Left hindlimb (tissue), 1 donor: ENCODE measurements around the gene ELOVL1.

Experiments used
- DNase-seq: peaks from one replicate; pipeline ENCODE4 v3.0.0-alpha.2; 2018

Gene ELOVL1

GRCh38 chr1:43322506-43322905 is 45.3 kb downstream of the ELOVL1 start:
- no peak for DNase-seq

- DNase-seq, result no peak
Observed at GRCh38 chr1:43321331-43321891, 46.4 kb downstream of the ELOVL1 start.

- no peak for DNase-seq
Observed at GRCh38 chr1:43319766-43320165, 48.0 kb downstream of the ELOVL1 start.

- DNase-seq, result no peak
Observed at GRCh38 chr1:43319288-43319687, 48.5 kb downstream of the ELOVL1 start.

GRCh38 chr1:43318831-43319230 is 49.0 kb downstream of the ELOVL1 start:
- no peak for DNase-seq

GRCh38 chr1:43317817-43318471 is 49.9 kb downstream of the ELOVL1 start:
- no peak for DNase-seq

- DNase-seq, result no peak
Observed at GRCh38 chr1:43316738-43317520, 50.9 kb downstream of the ELOVL1 start.

GRCh38 chr1:43315963-43316737 is 51.7 kb downstream of the ELOVL1 start:
- DNase-seq, result no peak

- DNase-seq, result no peak
Observed at GRCh38 chr1:43315481-43315880, 52.3 kb downstream of the ELOVL1 start.

- no peak for DNase-seq
Observed at GRCh38 chr1:43314233-43314632, 53.6 kb downstream of the ELOVL1 start.

- DNase-seq, result no peak
Observed at GRCh38 chr1:43313771-43314170, 54.0 kb downstream of the ELOVL1 start.
